PC-3 (cell line): Measurements from ENCODE around the gene ALKBH1.

Experiments used
- CTCF ChIP-seq: fragments of 300-600 bp; sonication (generic); conservative IDR thresholded peaks from 2 replicates; pipeline ENCODE4 v1.5.1; 2017; ENCODE audit warnings: antibody characterized with exemption, low read depth, mild to moderate bottlenecking, low read length
- EZH2 ChIP-seq: fragments of 300-600 bp; sonication (generic); IDR thresholded peaks from one replicate; pipeline ENCODE4 v1.6.1; 2017; ENCODE audit warnings: antibody characterized with exemption, mild to moderate bottlenecking, low read length; ENCODE audit not compliant: unreplicated experiment
- EZH2phosphoT487 ChIP-seq: fragments of 300-600 bp; sonication (generic); IDR thresholded peaks from 2 replicates; pipeline ENCODE4 v1.6.1; 2018; ENCODE audit warnings: mild to moderate bottlenecking, antibody characterized with exemption, low read length, borderline replicate concordance

DNA sequence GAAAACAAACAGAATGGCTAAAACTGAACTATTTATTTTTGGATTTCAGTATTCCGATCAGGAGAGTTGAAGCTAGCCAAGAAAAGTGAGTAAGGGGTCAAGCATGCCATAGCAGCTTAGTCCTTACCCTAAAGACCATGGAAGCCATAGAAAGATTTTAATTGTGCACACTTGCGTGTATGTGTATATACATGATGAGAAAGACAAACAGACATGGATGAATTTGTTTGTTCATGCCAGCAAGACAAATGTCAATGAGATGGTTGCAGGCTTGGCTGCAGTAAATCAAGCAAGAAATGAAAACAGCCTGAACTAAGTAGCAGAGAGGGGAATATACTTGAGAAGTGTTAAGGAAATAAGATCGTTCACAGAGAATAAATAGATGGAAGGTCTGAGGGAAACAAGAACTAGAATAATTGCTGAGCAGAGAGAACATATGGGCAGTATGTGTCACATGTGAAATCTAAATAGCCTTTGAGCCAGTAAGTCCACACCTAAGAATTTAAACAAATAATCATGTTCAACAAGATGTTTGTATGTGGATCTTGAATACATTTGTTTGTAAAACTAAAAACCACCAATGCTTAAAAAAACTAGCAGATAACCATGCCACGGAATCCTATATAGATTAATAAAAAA lies 38.4 kb upstream of the ALKBH1 start:
- TF ChIP-seq CTCF, result no peak
- no peak for TF ChIP-seq EZH2phosphoT487
- TF ChIP-seq EZH2, result no peak
